Neural crest cell (in vitro differentiated cells): Measurements from ENCODE around the gene SAP30BP. TPM values are rescaled to one million over a fixed set of nuclear protein-coding genes. Genes with fewer than 3 reads are reported as not detected.

ENCODE experiments used
- DNase-seq: peaks from one replicate; pipeline ENCODE4 v3.0.0; 2021; ENCODE audit warnings: low read depth, mixed read lengths, low spot score
- H3K27ac Mint-ChIP-seq: one replicate; pipeline ENCODE4 v1.8.0; 2021; ENCODE audit warnings: mild to moderate bottlenecking, mixed read lengths; ENCODE audit not compliant: unreplicated experiment
- H3K27me3 Mint-ChIP-seq: 2 replicates; pipeline ENCODE4 v1.8.0; 2021; ENCODE audit warnings: low read depth, mild to moderate bottlenecking, mixed read lengths
- H3K36me3 Mint-ChIP-seq: 2 replicates; pipeline ENCODE4 v1.8.0; 2021; ENCODE audit warnings: low read depth, mild to moderate bottlenecking, mixed read lengths
- H3K4me1 Mint-ChIP-seq: 2 replicates; pipeline ENCODE4 v1.8.0; 2021; ENCODE audit warnings: mixed read lengths
- H3K4me3 Mint-ChIP-seq: one replicate; pipeline ENCODE4 v1.8.0; 2021; ENCODE audit warnings: mild to moderate bottlenecking, mixed read lengths
- H3K9me3 Mint-ChIP-seq: 2 replicates; pipeline ENCODE4 v1.8.0; 2021; ENCODE audit warnings: mixed read lengths
- CTCF ChIP-seq: fragments of 200-600 bp; sonication (generic); conservative IDR thresholded peaks from 2 replicates; pipeline ENCODE4 v1.5.0; 2021; ENCODE audit warnings: antibody characterized with exemption, mild to moderate bottlenecking
- total RNA-seq: library from RNA; stranded (reverse); gene quantifications from 2 replicates; pipeline ENCODE4 v1.2.1, GENCODE V29; 2021

Gene SAP30BP
- total RNA-seq, 1 donor from 2014 or later: 113 TPM

- Mint-ChIP-seq H3K9me3 (no peaks in the 10 kb centered on the region), H3K36me3 (no peaks in the 10 kb centered on the region), H3K4me1 (peaks cover 13% of the 10 kb centered on the region), H3K27me3 (no peaks in the 10 kb centered on the region), H3K27ac (no peak overlapping the region), H3K4me3 (no peak overlapping the region)
- DNase-seq: no peak
- no peak for TF ChIP-seq CTCF
Observed at GRCh38 chr17:75752802-75753513, 85.8 kb downstream of the SAP30BP start.

GRCh38 chr17:75753514-75754377 lies 86.6 kb downstream of the SAP30BP start:
- peak; percentile 62 for DNase-seq
- Mint-ChIP-seq H3K27ac (no peak overlapping the region), H3K9me3 (no peaks in the 10 kb centered on the region), H3K36me3 (no peaks in the 10 kb centered on the region), H3K4me3 (no peak overlapping the region), H3K27me3 (no peaks in the 10 kb centered on the region), H3K4me1 (peaks cover 13% of the 10 kb centered on the region)
- TF ChIP-seq CTCF: peak; percentile 65

- no peaks in the 10 kb centered on the region for H3K9me3 Mint-ChIP-seq
- no peak for DNase-seq
- TF ChIP-seq CTCF: no peak
- peak overlapping the region; percentile 53 for H3K27ac Mint-ChIP-seq
- no peaks in the 10 kb centered on the region for H3K36me3 Mint-ChIP-seq
- H3K27me3 Mint-ChIP-seq: no peaks in the 10 kb centered on the region
- peaks cover 10% of the 10 kb centered on the region for H3K4me1 Mint-ChIP-seq
- peak overlapping the region; percentile 42 for H3K4me3 Mint-ChIP-seq
Observed at GRCh38 chr17:75754378-75755204, 87.5 kb downstream of the SAP30BP start.

GRCh38 chr17:75755205-75755901 lies 88.2 kb downstream of the SAP30BP start:
- Mint-ChIP-seq H3K27me3 (no peaks in the 10 kb centered on the region), H3K4me3 (no peak overlapping the region), H3K36me3 (no peaks in the 10 kb centered on the region), H3K9me3 (no peaks in the 10 kb centered on the region), H3K27ac (no peak overlapping the region), H3K4me1 (peaks cover 6% of the 10 kb centered on the region)
- no peak for TF ChIP-seq CTCF
- DNase-seq: no peak

- TF ChIP-seq CTCF: no peak
- Mint-ChIP-seq H3K9me3 (no peaks in the 10 kb centered on the region), H3K4me1 (peaks cover 6% of the 10 kb centered on the region), H3K36me3 (no peaks in the 10 kb centered on the region), H3K27me3 (no peaks in the 10 kb centered on the region), H3K4me3 (peak overlapping the region; percentile 38), H3K27ac (no peak overlapping the region)
- no peak for DNase-seq
Observed at GRCh38 chr17:75755990-75756389, 88.9 kb downstream of the SAP30BP start.
